GM21381 (cell line): ENCODE results near the gene ECEL1.

Experiments
- ATAC-seq: cut with Tn5 transposase; IDR thresholded peaks from one replicate; pipeline ENCODE4 v1.9.1; 2021; ENCODE audit warnings: mild to moderate bottlenecking, moderate library complexity; ENCODE audit not compliant: unreplicated experiment

The ECEL1 gene

GRCh38 chr2:232484628-232485347 lies 2.8 kb downstream of the ECEL1 start:
- ATAC-seq = no peak

GRCh38 chr2:232483923-232484627 lies 3.6 kb downstream of the ECEL1 start:
- ATAC-seq = no peak

GRCh38 chr2:232483311-232483922 lies 4.2 kb downstream of the ECEL1 start:
- ATAC-seq = no peak

GRCh38 chr2:232482301-232483238 lies 5.1 kb downstream of the ECEL1 start:
- no peak for ATAC-seq

- ATAC-seq = no peak
Observed at GRCh38 chr2:232481322-232482140, 6.1 kb downstream of the ECEL1 start.

GRCh38 chr2:232480201-232481190 lies 7.1 kb downstream of the ECEL1 start:
- no peak for ATAC-seq

GRCh38 chr2:232479341-232480200 lies 8.1 kb downstream of the ECEL1 start:
- ATAC-seq = no peak

- ATAC-seq = no peak
Observed at GRCh38 chr2:232478571-232479340, 8.9 kb downstream of the ECEL1 start.

- no peak for ATAC-seq
Observed at GRCh38 chr2:232477751-232478510, 9.7 kb downstream of the ECEL1 start.

GRCh38 chr2:232476791-232477190 lies 10.8 kb downstream of the ECEL1 start:
- ATAC-seq = no peak

- no peak for ATAC-seq
Observed at GRCh38 chr2:232476045-232476444, 11.6 kb downstream of the ECEL1 start.

GRCh38 chr2:232473467-232473890 lies 14.2 kb downstream of the ECEL1 start:
- ATAC-seq = no peak

GRCh38 chr2:232466221-232466620 lies 21.4 kb downstream of the ECEL1 start:
- ATAC-seq = no peak

- ATAC-seq = no peak
Observed at GRCh38 chr2:232465061-232465460, 22.6 kb downstream of the ECEL1 start.

- ATAC-seq = no peak
Observed at GRCh38 chr2:232464544-232464885, 23.1 kb downstream of the ECEL1 start.

- no peak for ATAC-seq
Observed at GRCh38 chr2:232463701-232464543, 23.7 kb downstream of the ECEL1 start.
